ENCODE data around the gene GFRA1. TPM values are rescaled to one million over a fixed set of nuclear protein-coding genes. Genes with fewer than 3 reads are reported as not detected.

The GFRA1 gene
- total and polyA plus RNA-seq, 8 donors: 1.9 to 3.5 (median 2.8) TPM

DNA sequence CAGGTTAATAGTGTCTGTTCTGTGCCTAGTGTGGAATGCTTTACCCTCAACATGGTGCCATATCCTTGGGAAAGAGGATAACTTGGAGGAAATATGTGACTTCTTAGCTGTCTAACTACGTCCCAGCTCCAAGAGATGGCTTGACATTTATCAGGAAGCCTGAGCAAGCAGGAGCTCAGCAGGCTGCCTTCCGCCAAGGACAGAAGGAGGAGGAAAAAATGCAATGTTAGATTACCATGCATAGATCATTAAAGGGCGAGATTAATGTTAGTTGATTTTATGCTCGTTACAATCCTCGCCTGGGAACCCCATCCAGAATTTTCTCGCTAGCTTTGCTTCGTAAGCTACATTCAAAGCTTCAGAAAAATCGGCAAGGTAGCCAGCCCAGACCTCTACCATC lies 97.8 kb downstream of the GFRA1 start:
- no peak overlapping the region for H3K27ac ChIP-seq
- no peak for ATAC-seq
- DNase-seq: no peak
- intact Hi-C loops (cut with DNase I): no loop called here
- no peak overlapping the region for H3K4me3 ChIP-seq
- TF ChIP-seq, protein P1, sequence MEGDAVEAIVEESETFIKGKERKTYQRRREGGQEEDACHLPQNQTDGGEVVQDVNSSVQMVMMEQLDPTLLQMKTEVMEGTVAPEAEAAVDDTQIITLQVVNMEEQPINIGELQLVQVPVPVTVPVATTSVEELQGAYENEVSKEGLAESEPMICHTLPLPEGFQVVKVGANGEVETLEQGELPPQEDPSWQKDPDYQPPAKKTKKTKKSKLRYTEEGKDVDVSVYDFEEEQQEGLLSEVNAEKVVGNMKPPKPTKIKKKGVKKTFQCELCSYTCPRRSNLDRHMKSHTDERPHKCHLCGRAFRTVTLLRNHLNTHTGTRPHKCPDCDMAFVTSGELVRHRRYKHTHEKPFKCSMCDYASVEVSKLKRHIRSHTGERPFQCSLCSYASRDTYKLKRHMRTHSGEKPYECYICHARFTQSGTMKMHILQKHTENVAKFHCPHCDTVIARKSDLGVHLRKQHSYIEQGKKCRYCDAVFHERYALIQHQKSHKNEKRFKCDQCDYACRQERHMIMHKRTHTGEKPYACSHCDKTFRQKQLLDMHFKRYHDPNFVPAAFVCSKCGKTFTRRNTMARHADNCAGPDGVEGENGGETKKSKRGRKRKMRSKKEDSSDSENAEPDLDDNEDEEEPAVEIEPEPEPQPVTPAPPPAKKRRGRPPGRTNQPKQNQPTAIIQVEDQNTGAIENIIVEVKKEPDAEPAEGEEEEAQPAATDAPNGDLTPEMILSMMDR (IDR thresholded peaks at IDR 0.05): no peak
- H3K27me3 ChIP-seq: no peaks in the 10 kb centered on the region
- no peaks in the 10 kb centered on the region for H3K4me1 ChIP-seq
- no peaks in the 10 kb centered on the region for H3K36me3 ChIP-seq
- H3K9me3 ChIP-seq: no peaks in the 10 kb centered on the region

DNA sequence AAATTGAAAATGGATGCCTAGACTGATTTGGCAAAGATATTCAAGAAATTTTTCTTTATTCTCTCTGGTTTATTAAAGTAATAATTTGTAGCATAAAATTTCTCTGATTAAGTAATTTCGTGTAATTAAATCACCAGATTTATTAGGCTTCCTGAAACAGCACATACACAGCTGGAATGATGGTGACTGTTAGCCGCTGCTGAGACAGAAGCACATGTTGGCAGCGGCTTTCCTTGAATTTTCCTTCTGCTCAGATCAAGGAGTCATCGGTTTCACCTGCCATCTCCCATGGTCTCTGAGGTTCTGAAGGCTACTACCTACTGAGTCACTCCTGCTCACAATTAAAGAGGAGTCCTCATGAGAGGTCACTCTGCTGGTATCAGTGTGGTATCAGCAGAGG lies 101.5 kb downstream of the GFRA1 start:
- Histone ChIP-seq H3K4me1 (no peaks in the 10 kb centered on the region), H3K27me3 (no peaks in the 10 kb centered on the region), H3K27ac (no peak overlapping the region), H3K36me3 (no peaks in the 10 kb centered on the region), H3K4me3 (no peak overlapping the region), H3K9me3 (peaks cover 0 to 1% of the 10 kb centered on the region in 2 donors)
- TF ChIP-seq, protein P1 (IDR thresholded peaks at IDR 0.05): no peak
- DNase-seq (no peak), ATAC-seq (no peak)
- intact Hi-C loops (cut with DNase I): no loop called here

DNA sequence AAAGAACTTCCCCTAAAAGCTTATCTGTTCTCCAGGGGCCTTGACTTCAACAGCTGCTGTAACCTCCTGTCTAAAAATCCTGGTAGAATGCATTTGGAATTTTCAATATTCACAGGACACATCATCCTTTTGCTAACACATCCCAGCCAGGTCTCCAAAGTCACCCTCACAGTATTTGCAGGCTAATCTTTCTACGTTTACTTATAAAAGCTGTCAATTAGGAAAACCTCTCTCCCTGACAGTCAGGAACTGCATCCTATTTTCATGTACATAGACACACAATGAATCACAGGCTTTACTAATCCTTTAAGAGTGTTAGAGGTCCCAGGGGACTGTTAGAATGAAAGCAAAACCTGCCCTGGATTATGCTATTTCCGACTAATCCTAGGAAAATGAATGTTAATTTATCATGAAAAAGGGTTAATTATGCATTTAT lies 102.2 kb downstream of the GFRA1 start:
- DNase-seq: no peak
- H3K36me3 ChIP-seq: no peaks in the 10 kb centered on the region

DNA sequence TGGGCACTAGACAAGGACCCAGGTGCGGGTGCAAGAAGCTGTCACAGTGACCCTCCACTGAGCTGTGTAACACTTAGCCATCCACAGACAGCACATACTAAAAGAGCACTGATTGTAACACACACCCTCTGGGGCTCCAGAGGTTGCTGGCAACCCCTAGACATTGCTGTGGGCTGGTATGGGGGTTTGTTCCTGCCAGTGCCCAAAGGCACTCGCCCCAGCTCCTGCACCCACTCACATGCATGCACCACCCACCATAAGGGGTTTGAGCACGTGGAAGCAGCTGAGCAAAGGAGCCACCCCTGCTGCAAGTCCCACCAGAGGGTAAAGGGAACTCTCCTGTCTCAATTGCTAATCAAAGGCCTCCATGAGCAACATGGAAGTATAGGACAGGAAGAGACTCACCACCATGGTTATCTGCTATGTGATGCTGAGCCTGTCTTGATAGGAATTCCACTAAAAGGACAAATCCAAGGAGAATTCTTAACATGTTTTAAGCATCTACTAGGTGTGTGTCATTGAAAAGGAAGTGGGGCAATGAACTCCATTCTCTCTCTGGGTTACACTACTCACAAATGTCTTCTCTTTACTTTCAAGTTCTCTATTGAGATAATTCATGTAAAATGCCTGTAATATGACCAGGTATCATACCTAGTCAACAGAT lies 103.1 kb downstream of the GFRA1 start:
- ATAC-seq: no peak
- intact Hi-C loops (cut with DNase I): no loop called here

More for the DNA sequence above, 102.2 kb downstream of the GFRA1 start:
- Histone ChIP-seq H3K27ac (no peak overlapping the region), H3K9me3 (peaks cover 0 to 1% of the 10 kb centered on the region in 2 donors), H3K27me3 (no peaks in the 10 kb centered on the region), H3K4me3 (no peak overlapping the region), H3K4me1 (no peaks in the 10 kb centered on the region)
- intact Hi-C loops (cut with DNase I): no loop called here
- TF ChIP-seq, protein P1 (IDR thresholded peaks at IDR 0.05): no peak
- no peak for ATAC-seq

DNA sequence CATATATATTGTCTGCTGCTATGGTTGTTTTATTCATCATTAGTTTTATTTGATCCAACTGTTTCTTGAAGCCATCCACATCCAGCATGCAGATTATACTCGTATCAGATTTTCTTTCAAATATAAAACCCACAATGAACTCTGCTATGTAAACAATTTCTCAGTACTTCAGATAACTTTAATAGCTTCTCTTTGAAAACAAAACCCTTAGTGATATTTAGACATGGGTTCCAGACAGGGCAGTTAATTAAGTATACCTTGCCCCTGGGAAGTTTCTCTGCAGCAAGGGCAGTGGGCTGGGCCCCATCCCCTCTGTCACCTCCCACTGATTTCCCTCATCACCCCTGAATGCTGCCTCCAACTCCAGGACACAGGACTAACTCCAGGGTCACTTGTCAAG lies 104.3 kb downstream of the GFRA1 start:
- H3K9me3 ChIP-seq: peaks cover 0 to 1% of the 10 kb centered on the region in 2 donors
- no peaks in the 10 kb centered on the region for H3K36me3 ChIP-seq
- H3K27me3 ChIP-seq: no peaks in the 10 kb centered on the region
- no peak overlapping the region for H3K4me3 ChIP-seq
- intact Hi-C loops (cut with DNase I): no loop called here
- DNase-seq (no peak), ATAC-seq (no peak)
- H3K27ac ChIP-seq: no peak overlapping the region
- TF ChIP-seq, protein P1 (IDR thresholded peaks at IDR 0.05): no peak
- no peaks in the 10 kb centered on the region for H3K4me1 ChIP-seq

More for the DNA sequence above, 103.1 kb downstream of the GFRA1 start:
- H3K9me3 ChIP-seq: peaks cover 0 to 1% of the 10 kb centered on the region in 2 donors
- H3K4me1 ChIP-seq: no peaks in the 10 kb centered on the region
- DNase-seq: no peak
- H3K36me3 ChIP-seq: no peaks in the 10 kb centered on the region
- no peak overlapping the region for H3K4me3 ChIP-seq
- H3K27ac ChIP-seq: no peak overlapping the region
- no peaks in the 10 kb centered on the region for H3K27me3 ChIP-seq
- TF ChIP-seq, protein P1 (IDR thresholded peaks at IDR 0.05): no peak

Data from left lung (tissue), 10 donors.